Activated T-helper 1 cell treated with anti-CD3 and anti-CD28 coated beads, Interleukin-2, amount 50 U/mL, for 16 hours (primary cell): ENCODE results near the gene CRADD.

Source experiments
- DNase-seq, 2 donors: peaks; one replicate each; pipeline ENCODE4 v3.0.0-alpha.2; 2020; ENCODE audit warnings: low read depth in 1 of 2, low spot score in 1 of 2

CRADD gene

GRCh38 chr12:93670104-93670503 is 7.1 kb upstream of the CRADD start:
- DNase-seq: no peak

- no peak for DNase-seq
Observed at GRCh38 chr12:93671044-93671443, 6.1 kb upstream of the CRADD start.

GRCh38 chr12:93673084-93673483 is 4.1 kb upstream of the CRADD start:
- no peak for DNase-seq

DNA sequence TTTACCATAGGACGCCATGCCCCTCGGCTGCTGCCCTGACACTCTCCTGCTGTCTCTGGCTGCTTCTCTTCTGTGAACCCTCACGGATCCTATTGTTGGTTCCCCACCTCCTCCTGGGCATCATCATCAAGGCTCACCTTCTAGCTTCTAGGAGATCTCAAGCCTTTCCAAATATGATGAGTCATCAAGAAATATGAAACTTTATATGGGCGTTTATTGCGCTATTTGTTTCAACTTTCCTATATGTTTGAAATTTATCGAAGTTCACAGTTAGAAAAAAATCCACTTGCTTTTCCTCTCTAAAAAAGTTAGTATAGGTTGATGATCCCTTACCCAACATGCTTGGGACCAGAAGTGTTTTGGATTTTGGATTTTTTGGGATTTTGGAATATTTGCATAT is 2.8 kb upstream of the CRADD start:
- DNase-seq: no peak

GRCh38 chr12:93676408-93677194 is 574 bp upstream of the CRADD start:
- DNase-seq: no peak

GRCh38 chr12:93678779-93679178 is 1.6 kb downstream of the CRADD start:
- no peak for DNase-seq

- DNase-seq: no peak
Observed at GRCh38 chr12:93679308-93679925, 2.2 kb downstream of the CRADD start.

- no peak for DNase-seq
Observed at GRCh38 chr12:93680006-93680405, 2.8 kb downstream of the CRADD start.

DNA sequence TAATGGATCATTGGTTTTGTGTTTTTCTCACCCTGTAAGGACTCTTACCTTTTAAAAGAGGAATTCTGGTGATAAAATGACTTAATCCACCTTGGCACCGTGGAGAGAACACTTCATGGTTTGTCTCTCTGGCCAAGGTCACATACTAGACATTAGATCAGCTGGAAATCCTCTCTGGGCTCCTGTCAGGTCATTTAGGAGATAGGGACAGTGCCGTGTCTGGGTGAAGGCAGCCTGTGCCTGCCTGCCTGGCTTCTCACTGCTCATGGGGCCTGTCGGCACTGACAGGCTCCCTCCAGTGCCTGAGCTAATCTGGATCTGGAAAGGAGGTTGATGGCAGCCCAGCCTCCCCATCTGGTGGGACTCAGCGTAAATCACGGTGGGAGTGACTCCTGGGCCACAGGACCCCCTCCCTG is 5.7 kb downstream of the CRADD start:
- DNase-seq: no peak

DNA sequence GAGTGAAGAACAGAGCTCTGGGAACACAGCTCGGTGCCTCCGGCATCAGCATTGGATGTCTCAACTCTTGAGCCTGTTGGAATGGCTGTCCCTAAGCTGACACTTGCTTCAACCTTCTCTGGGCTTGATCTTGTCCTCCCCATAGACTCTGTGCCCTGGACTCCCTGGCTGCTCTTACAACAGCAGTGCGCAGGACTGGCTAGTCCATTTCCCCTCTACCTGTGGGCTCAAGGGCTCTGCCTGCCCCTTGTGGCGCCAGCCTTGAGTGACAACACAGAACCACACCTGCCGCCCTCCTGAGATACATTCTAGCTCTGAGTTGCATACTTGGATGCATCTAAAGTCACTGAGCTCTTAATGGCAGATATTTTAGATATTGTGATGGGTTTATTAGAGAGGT is 6.2 kb downstream of the CRADD start:
- no peak for DNase-seq

DNA sequence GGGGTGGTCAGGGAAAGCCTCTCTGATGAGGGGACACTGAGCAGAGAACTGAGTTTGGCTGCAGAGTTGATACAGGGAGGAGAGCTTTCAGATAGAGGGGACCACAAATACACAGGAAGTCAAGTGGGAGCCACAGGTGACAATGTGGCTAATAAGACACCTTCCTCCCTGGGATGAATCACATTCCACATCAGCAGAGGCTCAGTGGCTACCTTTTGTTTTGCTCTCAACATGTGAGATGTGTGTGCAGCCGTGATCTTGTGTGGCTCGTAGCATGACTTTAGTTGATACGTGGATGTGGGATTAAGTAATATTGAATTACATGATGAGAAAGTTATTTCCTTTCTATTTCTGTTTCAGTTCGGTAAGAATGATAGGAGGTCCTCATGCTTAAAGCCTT is 7.5 kb downstream of the CRADD start:
- no peak for DNase-seq

DNA sequence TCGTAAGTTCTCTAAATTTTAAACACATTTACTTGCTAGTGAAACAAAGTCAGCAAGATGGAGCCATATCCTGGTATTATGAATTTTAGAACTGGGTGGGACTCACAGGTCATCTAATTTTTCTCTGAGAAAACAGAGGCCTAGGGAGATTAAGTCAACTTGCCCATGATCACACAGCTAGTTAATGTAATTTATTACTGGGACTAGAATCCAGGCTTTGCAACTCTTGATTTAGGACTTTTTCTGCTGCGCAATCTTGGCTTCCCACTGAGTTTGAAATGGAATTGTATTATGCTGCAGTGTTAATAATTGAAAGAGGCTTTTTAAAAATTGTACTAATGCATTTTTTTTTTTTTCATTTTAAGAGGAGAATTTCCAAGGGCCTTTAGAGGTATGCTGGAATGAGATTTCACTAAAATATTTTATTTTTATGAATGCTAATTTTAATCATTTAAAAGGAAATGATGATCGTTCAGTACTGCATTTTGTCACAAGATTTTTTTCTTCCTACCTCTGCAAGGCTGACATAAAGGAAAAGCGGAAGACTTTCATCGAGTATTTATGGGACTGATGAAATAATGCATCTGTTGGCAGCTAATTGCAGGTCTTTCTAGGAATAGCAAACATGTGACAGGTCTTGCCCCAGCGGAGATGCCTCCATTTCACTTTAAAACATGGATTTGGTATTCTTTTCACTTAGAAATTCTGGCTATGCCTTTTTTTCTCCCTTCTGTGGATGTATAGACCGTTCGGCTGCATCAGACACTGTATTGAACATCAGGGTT is 9.6 kb downstream of the CRADD start:
- DNase-seq: no peak

DNA sequence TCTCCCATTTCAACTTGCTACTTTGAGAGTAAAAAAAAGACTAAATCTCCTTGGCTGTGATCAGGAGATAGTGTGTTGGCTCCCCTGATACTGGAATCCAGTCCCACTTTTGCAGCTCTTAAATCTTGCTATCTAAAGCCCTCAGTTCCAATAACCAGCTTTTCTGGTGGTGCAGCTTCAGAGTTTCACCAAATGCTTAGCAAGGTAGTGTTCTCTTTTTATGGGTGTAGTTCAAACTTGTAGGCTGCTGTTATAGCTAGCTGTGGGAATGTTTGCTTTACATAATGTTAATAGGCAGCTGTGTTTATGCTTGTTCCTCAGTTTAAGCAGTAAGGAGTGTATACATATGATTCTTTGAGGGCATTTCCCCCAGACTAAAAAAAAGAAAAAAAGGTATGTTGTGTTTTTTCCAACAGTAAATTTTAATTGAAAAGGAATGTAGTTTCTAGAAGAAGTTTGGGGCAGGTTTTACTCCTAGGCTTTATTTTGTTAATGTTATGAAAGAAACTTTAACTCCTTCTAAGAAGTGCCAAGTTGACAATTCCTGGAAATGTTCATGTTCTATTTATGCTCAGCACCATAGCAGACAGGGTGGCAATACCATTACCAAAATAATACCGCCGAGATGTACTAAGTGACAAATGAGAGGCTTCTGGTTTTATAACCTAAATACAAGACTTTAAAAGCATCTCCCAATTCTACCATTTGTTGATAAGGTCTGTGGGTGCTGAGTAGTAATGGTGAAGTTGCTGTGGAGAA is 12.1 kb downstream of the CRADD start:
- DNase-seq: no peak

GRCh38 chr12:93696462-93696861 is 19.3 kb downstream of the CRADD start:
- DNase-seq: no peak

DNA sequence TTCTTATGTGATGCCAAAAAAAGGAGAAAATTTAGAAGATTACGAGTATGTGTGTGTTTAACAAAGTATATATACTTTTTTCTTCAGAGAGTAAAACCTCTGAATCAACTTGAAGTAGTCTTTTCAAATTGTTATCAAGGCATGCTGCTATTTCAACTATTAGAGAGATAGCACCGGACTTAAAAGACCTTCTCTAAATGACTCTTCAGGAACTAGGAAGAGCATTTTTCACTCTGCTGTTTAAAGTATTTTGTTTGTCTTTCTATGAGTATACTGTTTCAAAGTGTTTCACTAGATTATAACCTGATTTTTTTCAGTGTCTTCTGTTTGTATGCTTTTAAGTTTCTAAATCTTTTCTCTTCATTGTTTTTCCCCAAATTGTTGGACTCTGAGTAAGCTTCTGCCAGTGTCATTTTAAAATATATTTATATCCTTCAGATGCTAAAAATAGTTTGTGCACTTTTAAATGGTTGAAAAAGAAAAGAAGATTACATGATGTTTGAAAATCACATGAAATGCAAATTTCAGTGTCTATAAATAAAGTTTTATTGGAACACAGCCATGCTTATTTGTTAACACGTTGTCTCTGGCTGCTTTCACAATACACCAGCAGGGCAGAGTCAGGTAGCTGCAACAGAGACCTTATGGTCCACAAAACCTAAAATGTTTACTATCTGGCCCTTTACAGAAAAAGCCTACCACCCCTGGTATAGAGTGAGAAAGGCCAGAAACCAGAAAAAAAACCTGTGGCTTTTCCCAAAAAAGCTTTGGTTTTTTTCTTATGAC is 21.3 kb downstream of the CRADD start:
- no peak for DNase-seq

GRCh38 chr12:93699271-93700145 is 22.3 kb downstream of the CRADD start:
- no peak for DNase-seq

- no peak for DNase-seq
Observed at GRCh38 chr12:93702707-93703315, 25.6 kb downstream of the CRADD start.

DNA sequence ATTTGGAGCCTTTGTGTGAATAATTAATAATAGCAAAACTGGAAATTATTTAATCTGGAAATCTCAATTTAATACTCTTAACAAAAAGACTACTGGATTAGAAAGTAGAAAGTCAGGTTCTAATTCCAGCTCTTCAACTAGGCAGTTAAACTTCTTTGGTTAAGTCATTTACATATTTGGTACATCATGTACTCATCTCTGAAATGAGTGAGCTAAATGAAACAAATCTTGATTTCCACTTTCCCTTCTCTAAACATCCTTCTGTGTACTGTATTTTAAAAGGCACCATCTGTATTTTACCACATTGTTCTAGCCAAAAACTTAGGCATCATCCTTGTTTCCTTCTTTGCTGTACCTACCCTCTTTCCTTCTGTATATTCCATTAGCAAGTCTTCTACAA is 26.9 kb downstream of the CRADD start:
- no peak for DNase-seq

DNA sequence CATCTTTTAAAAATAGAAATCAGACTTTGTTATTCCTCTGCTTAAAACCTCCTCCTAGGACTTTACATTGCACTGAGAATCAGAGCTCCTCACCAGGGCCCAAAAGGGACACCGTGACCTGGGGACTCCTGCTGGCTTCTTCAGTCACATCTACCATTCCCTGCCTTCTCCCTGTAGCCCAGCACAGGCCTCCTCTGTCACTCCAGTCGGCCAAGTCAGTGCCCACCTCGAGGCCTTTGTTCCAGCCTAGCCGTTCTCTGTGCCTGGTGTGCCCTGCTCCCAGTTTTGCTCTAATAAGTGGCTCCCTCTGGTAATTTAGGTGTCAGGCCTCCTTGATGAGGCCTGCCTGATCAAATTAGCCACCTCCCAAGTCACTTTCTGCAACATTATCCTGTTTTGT is 27.4 kb downstream of the CRADD start:
- DNase-seq: no peak
